Smooth muscle cell (in vitro differentiated cells): ENCODE results near the gene MGAT2. TPM values are rescaled to one million over a fixed set of nuclear protein-coding genes. Genes with fewer than 3 reads are reported as not detected.

Experiments used
- DNase-seq: peaks from one replicate; lab custom pipeline; 2025; ENCODE audit not compliant: unreplicated experiment; lab: John Stamatoyannopoulos, UW
- H2AFZ ChIP-seq: fragments of 200-600 bp; sonication (generic); 2 replicates; pipeline ENCODE4 v1.6.0; 2016; ENCODE audit warnings: antibody characterized with exemption, low read depth, mild to moderate bottlenecking
- H3F3A ChIP-seq: fragments of 200-600 bp; sonication (generic); 2 replicates; pipeline ENCODE4 v1.6.0; 2017; ENCODE audit warnings: antibody characterized with exemption, low read depth
- H3K27ac ChIP-seq: fragments of 200-600 bp; sonication (generic); 2 replicates; pipeline ENCODE4 v1.5.1; 2016; ENCODE audit warnings: low read depth, mild to moderate bottlenecking
- H3K27me3 ChIP-seq: fragments of 200-600 bp; sonication (generic); 2 replicates; pipeline ENCODE4 v1.6.1; 2016; ENCODE audit warnings: low read depth, mild to moderate bottlenecking
- H3K36me3 ChIP-seq: fragments of 200-600 bp; sonication (generic); 2 replicates; pipeline ENCODE4 v1.5.1; 2016; ENCODE audit warnings: low read depth
- H3K4me1 ChIP-seq: fragments of 200-600 bp; sonication (generic); 2 replicates; pipeline ENCODE4 v1.5.1; 2016; ENCODE audit warnings: low read depth
- H3K4me2 ChIP-seq: fragments of 200-600 bp; sonication (generic); 2 replicates; pipeline ENCODE4 v1.6.0; 2016; ENCODE audit warnings: mild to moderate bottlenecking
- H3K4me3 ChIP-seq: fragments of 200-600 bp; sonication (generic); 2 replicates; pipeline ENCODE4 v1.5.1; 2016; ENCODE audit warnings: mild to moderate bottlenecking
- H3K79me2 ChIP-seq: fragments of 200-600 bp; sonication (generic); 2 replicates; pipeline ENCODE4 v1.6.0; 2016; ENCODE audit warnings: low read depth, mild to moderate bottlenecking
- H3K9ac ChIP-seq: fragments of 200-600 bp; sonication (generic); 2 replicates; pipeline ENCODE4 v1.6.0; 2016; ENCODE audit warnings: low read depth
- H3K9me3 ChIP-seq: fragments of 200-600 bp; sonication (generic); replicated peaks from 2 replicates; pipeline ENCODE4 v1.5.1; 2016; ENCODE audit warnings: low read depth
- H4K20me1 ChIP-seq: fragments of 200-600 bp; sonication (generic); 2 replicates; pipeline ENCODE4 v1.6.0; 2016; ENCODE audit warnings: low read depth
- WGBS: methylation state at CpG from one replicate; pipeline ENCODE4 v1.1.7; 2016; ENCODE audit warnings: low lambda C conversion rate; 5-methylcytosine and 5-hydroxymethylcytosine counted together
- polyA plus RNA-seq: library from polyadenylated mRNA; unstranded; fragments of >200 nt; fragmentation: Nextera tagmentation; extraction: Ambion mirVana; gene quantifications from 2 replicates; pipeline ENCODE4 v1.2.1, GENCODE V29; 2016
- total RNA-seq: library from RNA; depleted of rRNA; stranded (reverse); fragments of >200 nt; gene quantifications from 2 replicates; pipeline ENCODE4 v1.2.3, GENCODE V29; 2014
- TF ChIP-seq, protein P1 (sequence below): fragments of 200-600 bp; sonication (generic); IDR thresholded peaks from 2 replicates; pipeline ENCODE4 v1.5.1; 2017; ENCODE audit warnings: borderline replicate concordance, mild to moderate bottlenecking, antibody characterized with exemption; ENCODE audit not compliant: insufficient read depth, poor library complexity, severe bottlenecking

The MGAT2 gene
- total and polyA plus RNA-seq, 2 experiments from 2014 or later = 41.0 to 50.9 TPM

DNA sequence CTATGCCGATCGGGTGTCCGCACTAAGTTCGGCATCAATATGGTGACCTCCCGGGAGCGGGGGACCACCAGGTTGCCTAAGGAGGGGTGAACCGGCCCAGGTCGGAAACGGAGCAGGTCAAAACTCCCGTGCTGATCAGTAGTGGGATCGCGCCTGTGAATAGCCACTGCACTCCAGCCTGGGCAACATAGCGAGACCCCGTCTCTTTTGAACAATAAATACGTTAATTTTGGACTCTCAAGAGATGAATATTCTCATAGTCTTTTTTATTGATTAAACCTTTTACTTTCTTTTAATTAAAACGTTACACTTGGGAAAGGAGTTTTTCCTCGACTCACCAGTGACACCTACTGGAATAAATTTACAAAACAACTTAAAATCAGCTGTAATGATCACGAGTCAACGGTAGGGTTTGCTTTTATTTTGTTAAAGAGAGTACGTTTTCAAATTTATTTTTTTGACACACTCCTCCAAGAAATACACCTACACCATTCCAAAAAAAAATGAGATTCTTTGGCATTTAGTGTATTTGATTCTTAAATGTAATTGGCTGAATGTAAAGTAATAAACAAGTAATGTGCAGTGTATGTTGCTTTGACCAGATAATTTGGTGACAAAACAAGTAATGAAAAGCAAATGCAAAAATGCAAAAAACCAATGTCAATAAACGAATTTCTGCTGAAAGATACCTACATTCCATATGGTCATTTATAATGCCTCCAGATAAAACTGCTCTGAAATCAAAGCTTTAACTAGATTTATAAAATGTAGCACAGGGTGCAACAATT lies 33.7 kb upstream of the MGAT2 start:
- Histone ChIP-seq H4K20me1 (peaks cover 38% of the 10 kb centered on the region), H3F3A (peaks cover 8% of the 10 kb centered on the region), H2AFZ (peak overlapping the region; percentile 5), H3K9me3 (no peaks in the 10 kb centered on the region), H3K9ac (no peak overlapping the region), H3K27me3 (no peaks in the 10 kb centered on the region), H3K79me2 (peaks cover 43% of the 10 kb centered on the region), H3K4me2 (peak overlapping the region; percentile 60), H3K4me3 (peak overlapping the region; percentile 80), H3K36me3 (peaks cover 4% of the 10 kb centered on the region), H3K4me1 (peaks cover 14% of the 10 kb centered on the region), H3K27ac (peak overlapping the region; percentile 49)
- no peak for DNase-seq
- TF ChIP-seq, protein P1, sequence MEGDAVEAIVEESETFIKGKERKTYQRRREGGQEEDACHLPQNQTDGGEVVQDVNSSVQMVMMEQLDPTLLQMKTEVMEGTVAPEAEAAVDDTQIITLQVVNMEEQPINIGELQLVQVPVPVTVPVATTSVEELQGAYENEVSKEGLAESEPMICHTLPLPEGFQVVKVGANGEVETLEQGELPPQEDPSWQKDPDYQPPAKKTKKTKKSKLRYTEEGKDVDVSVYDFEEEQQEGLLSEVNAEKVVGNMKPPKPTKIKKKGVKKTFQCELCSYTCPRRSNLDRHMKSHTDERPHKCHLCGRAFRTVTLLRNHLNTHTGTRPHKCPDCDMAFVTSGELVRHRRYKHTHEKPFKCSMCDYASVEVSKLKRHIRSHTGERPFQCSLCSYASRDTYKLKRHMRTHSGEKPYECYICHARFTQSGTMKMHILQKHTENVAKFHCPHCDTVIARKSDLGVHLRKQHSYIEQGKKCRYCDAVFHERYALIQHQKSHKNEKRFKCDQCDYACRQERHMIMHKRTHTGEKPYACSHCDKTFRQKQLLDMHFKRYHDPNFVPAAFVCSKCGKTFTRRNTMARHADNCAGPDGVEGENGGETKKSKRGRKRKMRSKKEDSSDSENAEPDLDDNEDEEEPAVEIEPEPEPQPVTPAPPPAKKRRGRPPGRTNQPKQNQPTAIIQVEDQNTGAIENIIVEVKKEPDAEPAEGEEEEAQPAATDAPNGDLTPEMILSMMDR = peak; percentile 86
- 2% methylated on average over 15 of the region's 21 CpGs for WGBS

DNA sequence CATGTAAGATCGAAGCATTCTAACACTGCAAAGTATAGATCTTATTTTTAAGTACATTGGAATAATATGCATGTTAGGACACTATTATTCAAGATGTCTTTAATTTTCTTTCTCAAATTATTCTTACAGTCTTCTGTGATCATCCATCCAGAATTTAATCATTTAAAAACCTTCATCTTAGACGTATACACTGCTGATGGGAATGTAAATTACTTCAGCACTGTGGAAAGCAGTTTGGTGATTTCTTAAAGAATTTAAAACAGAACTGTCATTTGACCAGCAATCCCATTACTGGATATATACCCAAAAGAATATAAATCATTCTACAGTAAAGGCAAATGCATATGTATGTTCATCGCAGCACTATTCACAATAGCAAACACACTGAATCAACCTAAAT lies 31.2 kb upstream of the MGAT2 start:
- Histone ChIP-seq H3K27ac (no peak overlapping the region), H3K9me3 (no peaks in the 10 kb centered on the region), H3K9ac (no peak overlapping the region), H3K4me3 (no peak overlapping the region), H3F3A (no peaks in the 10 kb centered on the region), H4K20me1 (peaks cover 12% of the 10 kb centered on the region), H3K79me2 (peaks cover 18% of the 10 kb centered on the region), H3K27me3 (no peaks in the 10 kb centered on the region), H3K4me2 (no peak overlapping the region), H2AFZ (no peak overlapping the region), H3K36me3 (no peaks in the 10 kb centered on the region), H3K4me1 (peaks cover 6% of the 10 kb centered on the region)
- DNase-seq = no peak
- TF ChIP-seq, protein P1 = no peak
- 91% methylated on average over 3 of the region's 3 CpGs for WGBS

DNA sequence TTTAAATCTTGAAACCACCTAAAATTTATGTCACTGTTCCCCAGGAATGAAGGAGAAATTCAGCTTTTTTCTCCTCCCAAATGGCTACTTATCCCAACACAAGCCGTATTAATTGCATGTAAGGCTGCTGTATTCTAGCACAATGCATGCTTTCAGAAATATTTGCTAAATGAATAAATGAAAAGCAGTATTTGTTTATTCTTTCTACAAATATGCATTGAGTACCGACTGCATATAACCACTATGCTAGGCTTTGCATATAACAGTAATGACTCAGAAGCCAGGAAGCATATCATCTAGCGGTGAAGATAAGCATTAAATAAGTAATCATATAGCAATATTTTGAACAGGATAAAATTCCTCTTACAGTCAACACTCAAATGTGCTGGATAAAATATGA lies 27.6 kb upstream of the MGAT2 start:
- Histone ChIP-seq H3K9ac (no peak overlapping the region), H3K27ac (no peak overlapping the region), H3K9me3 (no peaks in the 10 kb centered on the region), H2AFZ (no peak overlapping the region), H4K20me1 (no peaks in the 10 kb centered on the region), H3K27me3 (no peaks in the 10 kb centered on the region), H3F3A (peaks cover 5% of the 10 kb centered on the region), H3K4me1 (no peaks in the 10 kb centered on the region), H3K4me3 (no peak overlapping the region), H3K4me2 (peak overlapping the region; percentile 43), H3K36me3 (no peaks in the 10 kb centered on the region), H3K79me2 (no peaks in the 10 kb centered on the region)
- TF ChIP-seq, protein P1 = no peak
- WGBS = 41% methylated on average over 3 of the region's 3 CpGs
- DNase-seq = no peak
